SU-DHL-6 (cell line): Measurements from ENCODE around the gene KCNQ4.

Experiments
- H2AFZ ChIP-seq: fragments of 200-600 bp; sonication (generic); 2 replicates; pipeline ENCODE4 v1.6.1; 2014; ENCODE audit warnings: low read depth, mild to moderate bottlenecking, moderate library complexity, mixed read lengths, antibody characterized with exemption, low read length; ENCODE audit not compliant: severe bottlenecking
- H3F3A ChIP-seq: fragments of 200-600 bp; shearing (Covaris generic); 2 replicates; pipeline ENCODE4 v1.6.0; 2016; ENCODE audit warnings: antibody characterized with exemption, mild to moderate bottlenecking; ENCODE audit not compliant: insufficient read depth
- H3K27ac ChIP-seq: fragments of 200-600 bp; sonication (generic); 2 replicates; pipeline ENCODE4 v1.5.1; 2016; ENCODE audit warnings: low read depth, mild to moderate bottlenecking, low read length, moderate library complexity, mixed read lengths
- H3K27me3 ChIP-seq: fragments of 200-600 bp; sonication (generic), shearing (Covaris generic); 2 replicates; pipeline ENCODE4 v1.6.0; 2014; ENCODE audit warnings: mild to moderate bottlenecking, low read length
- H3K36me3 ChIP-seq: fragments of 200-600 bp; sonication (generic); 2 replicates; pipeline ENCODE4 v1.6.1; 2014; ENCODE audit warnings: mild to moderate bottlenecking, low read length, mixed read lengths
- H3K4me2 ChIP-seq: fragments of 300-600, 200-600 bp; shearing (Covaris generic), sonication (generic); 2 replicates; pipeline ENCODE4 v1.6.0; 2014; ENCODE audit warnings: low read length, low read depth, mild to moderate bottlenecking; ENCODE audit not compliant: poor library complexity, severe bottlenecking
- H3K4me3 ChIP-seq: fragments of 200-600 bp; sonication (generic); 2 replicates; pipeline ENCODE4 v1.5.1; 2014; ENCODE audit warnings: antibody characterized with exemption, low read length, mild to moderate bottlenecking, mixed read lengths; ENCODE audit not compliant: insufficient read depth, poor library complexity, severe bottlenecking
- H3K79me2 ChIP-seq: fragments of 200-600 bp; sonication (generic); 2 replicates; pipeline ENCODE4 v1.6.1; 2014; ENCODE audit warnings: mild to moderate bottlenecking, low read length, moderate library complexity; ENCODE audit not compliant: insufficient read depth
- H3K9ac ChIP-seq: fragments of 200-600 bp; sonication (generic); 2 replicates; pipeline ENCODE4 v1.7.0; 2014; ENCODE audit warnings: mild to moderate bottlenecking, low read length
- H3K9me2 ChIP-seq: fragments of 200-600 bp; sonication (generic); replicated peaks from 2 replicates; pipeline ENCODE4 v1.6.1; 2014; ENCODE audit warnings: low read length; ENCODE audit not compliant: insufficient read depth
- H3K9me3 ChIP-seq: fragments of 200-600 bp; sonication (generic); 2 replicates; pipeline ENCODE4 v1.6.1; 2014; ENCODE audit warnings: low read length, mixed read lengths; ENCODE audit not compliant: insufficient read depth
- H4K20me1 ChIP-seq: fragments of 200-600 bp; sonication (generic); 2 replicates; pipeline ENCODE4 v1.6.1; 2014; ENCODE audit warnings: low read depth, mild to moderate bottlenecking, antibody characterized with exemption, low read length, moderate library complexity, mixed read lengths
- CTCF ChIP-seq: fragments of 200-600 bp; sonication (generic); IDR thresholded peaks from one replicate; pipeline ENCODE4 v1.5.1; 2017; ENCODE audit warnings: antibody characterized with exemption, mild to moderate bottlenecking, low read length, moderate library complexity; ENCODE audit not compliant: insufficient read depth, poor library complexity, severe bottlenecking
- EZH2phosphoT487 ChIP-seq: fragments of 200-600 bp; sonication (generic), shearing (Covaris generic); conservative IDR thresholded peaks from 2 replicates; pipeline ENCODE4 v1.6.1; 2018; ENCODE audit warnings: mild to moderate bottlenecking, antibody characterized with exemption, low read length, moderate library complexity, mixed read lengths

Gene KCNQ4

GRCh38 chr1:40788561-40789341 is 5.2 kb downstream of the KCNQ4 start:
- no peak for TF ChIP-seq CTCF
- no peak for TF ChIP-seq EZH2phosphoT487
- Histone ChIP-seq H4K20me1 (no peaks in the 10 kb centered on the region), H3K27ac (no peak overlapping the region), H3K4me3 (no peak overlapping the region), H3K79me2 (no peaks in the 10 kb centered on the region), H2AFZ (no peak overlapping the region), H3K9me3 (no peaks in the 10 kb centered on the region), H3K27me3 (no peaks in the 10 kb centered on the region), H3K9ac (no peak overlapping the region), H3F3A (no peaks in the 10 kb centered on the region), H3K4me2 (no peak overlapping the region), H3K36me3 (no peaks in the 10 kb centered on the region), H3K9me2 (no peaks in the 10 kb centered on the region)

GRCh38 chr1:40789342-40789598 is 5.7 kb downstream of the KCNQ4 start:
- Histone ChIP-seq H3K9me2 (no peaks in the 10 kb centered on the region), H2AFZ (no peak overlapping the region), H3K36me3 (no peaks in the 10 kb centered on the region), H3K27me3 (no peaks in the 10 kb centered on the region), H3K27ac (no peak overlapping the region), H3K9me3 (no peaks in the 10 kb centered on the region), H4K20me1 (no peaks in the 10 kb centered on the region), H3K4me2 (no peak overlapping the region), H3K79me2 (no peaks in the 10 kb centered on the region), H3F3A (no peaks in the 10 kb centered on the region), H3K4me3 (no peak overlapping the region), H3K9ac (no peak overlapping the region)
- TF ChIP-seq EZH2phosphoT487 (no peak), CTCF (no peak)

GRCh38 chr1:40789661-40790430 is 6.3 kb downstream of the KCNQ4 start:
- Histone ChIP-seq H4K20me1 (no peaks in the 10 kb centered on the region), H3K4me3 (no peak overlapping the region), H3K9ac (no peak overlapping the region), H3K4me2 (no peak overlapping the region), H3F3A (no peaks in the 10 kb centered on the region), H3K27ac (no peak overlapping the region), H3K36me3 (no peaks in the 10 kb centered on the region), H3K27me3 (no peaks in the 10 kb centered on the region), H2AFZ (no peak overlapping the region), H3K9me3 (no peaks in the 10 kb centered on the region), H3K79me2 (no peaks in the 10 kb centered on the region), H3K9me2 (no peaks in the 10 kb centered on the region)
- TF ChIP-seq EZH2phosphoT487 (no peak), CTCF (no peak)
